Trophoblast cell (in vitro differentiated cells and primary cell): ENCODE results near the gene IDS. TPM values are rescaled to one million over a fixed set of nuclear protein-coding genes. Genes with fewer than 3 reads are reported as not detected.
"Not testable (repeated sequence)": the region's sequence is repeated elsewhere in the genome, so short reads cannot be mapped to it uniquely, and the experiment has no call there.

ENCODE experiments used
- DNase-seq, 2 donors: peaks; one replicate each; pipeline ENCODE4 v3.0.0-alpha.2; 2016
- H2AFZ ChIP-seq: 2 replicates; pipeline ENCODE4 v1.6.1; 2013; ENCODE audit warnings: low read length, moderate library complexity, mild to moderate bottlenecking; ENCODE audit not compliant: insufficient read depth, poor library complexity
- H2AK5ac ChIP-seq: 2 replicates; pipeline ENCODE4 v1.6.1; 2013; ENCODE audit warnings: mild to moderate bottlenecking, low read length
- H2BK120ac ChIP-seq: 2 replicates; pipeline ENCODE4 v1.6.1; 2013; ENCODE audit warnings: low read length, mild to moderate bottlenecking, moderate library complexity; ENCODE audit not compliant: insufficient read depth, poor library complexity
- H2BK12ac ChIP-seq: 2 replicates; pipeline ENCODE4 v1.6.1; 2013; ENCODE audit warnings: mild to moderate bottlenecking, low read length, moderate library complexity
- H2BK5ac ChIP-seq: 2 replicates; pipeline ENCODE4 v1.6.1; 2013; ENCODE audit warnings: low read length, low read depth, moderate library complexity, mild to moderate bottlenecking; ENCODE audit not compliant: poor library complexity
- H3K14ac ChIP-seq: 2 replicates; pipeline ENCODE4 v1.6.1; 2013; ENCODE audit warnings: mild to moderate bottlenecking, low read length
- H3K18ac ChIP-seq: 2 replicates; pipeline ENCODE4 v1.6.1; 2013; ENCODE audit warnings: mild to moderate bottlenecking, low read length
- H3K23ac ChIP-seq: 2 replicates; pipeline ENCODE4 v1.6.1; 2013; ENCODE audit warnings: low read length
- H3K27ac ChIP-seq: 2 replicates; pipeline ENCODE4 v1.5.1; 2013; ENCODE audit warnings: low read depth, mild to moderate bottlenecking, inconsistent platforms, low read length, moderate library complexity
- H3K27me3 ChIP-seq: 2 replicates; pipeline ENCODE4 v1.6.1; 2013; ENCODE audit warnings: inconsistent platforms, mild to moderate bottlenecking, low read length, moderate library complexity; ENCODE audit not compliant: insufficient read depth
- H3K36me3 ChIP-seq, 2 experiments: 1 replicate in 1 of 2; 2 replicates in 1 of 2; pipeline ENCODE4 v1.6.1; 2013; ENCODE audit warnings: low read length in 2 of 2, mild to moderate bottlenecking in 2 of 2, moderate library complexity in 1 of 2; ENCODE audit not compliant: insufficient read depth in 2 of 2, control insufficient read depth in 1 of 2
- H3K4ac ChIP-seq: 2 replicates; pipeline ENCODE4 v1.6.1; 2013; ENCODE audit warnings: low read depth, mild to moderate bottlenecking, low read length, moderate library complexity
- H3K4me1 ChIP-seq, 2 experiments: 1 replicate in 1 of 2; 2 replicates in 1 of 2; pipeline ENCODE4 v1.6.1; 2013; ENCODE audit warnings: low read length in 2 of 2, mild to moderate bottlenecking in 2 of 2, moderate library complexity in 1 of 2; ENCODE audit not compliant: insufficient read depth in 2 of 2, control insufficient read depth in 1 of 2
- H3K4me2 ChIP-seq: 2 replicates; pipeline ENCODE4 v1.6.1; 2013; ENCODE audit warnings: inconsistent platforms, mild to moderate bottlenecking, low read length, moderate library complexity
- H3K4me3 ChIP-seq: 2 replicates; pipeline ENCODE4 v1.5.1; 2013; ENCODE audit warnings: mild to moderate bottlenecking, low read depth, low read length, inconsistent platforms
- H3K79me1 ChIP-seq: one replicate; pipeline ENCODE4 v1.6.1; 2013; ENCODE audit warnings: low read length
- H3K79me2 ChIP-seq: 2 replicates; pipeline ENCODE4 v1.6.1; 2013; ENCODE audit warnings: low read length, mild to moderate bottlenecking; ENCODE audit not compliant: control insufficient read depth, insufficient read depth, poor library complexity
- H3K9ac ChIP-seq: 2 replicates; pipeline ENCODE4 v1.6.1; 2013; ENCODE audit warnings: mild to moderate bottlenecking, low read length
- H3K9me3 ChIP-seq: 2 replicates; pipeline ENCODE4 v1.6.1; 2013; ENCODE audit warnings: low read depth, mild to moderate bottlenecking, control low read depth, inconsistent platforms, low read length; ENCODE audit not compliant: insufficient read depth
- H4K12ac ChIP-seq: 2 replicates; pipeline ENCODE4 v1.6.1; 2013; ENCODE audit warnings: low read depth, mild to moderate bottlenecking, low read length, moderate library complexity
- H4K8ac ChIP-seq: 2 replicates; pipeline ENCODE4 v1.6.1; 2013; ENCODE audit warnings: low read depth, mild to moderate bottlenecking, low read length, moderate library complexity
- H4K91ac ChIP-seq: one replicate; pipeline ENCODE4 v1.6.1; 2013; ENCODE audit warnings: low read depth, mild to moderate bottlenecking, low read length, moderate library complexity
- WGBS: extraction: QIAGEN DNeasy Blood & Tissue Kit; methylation state at CpG from one replicate; pipeline ENCODE4 v1.1.7; 2013; ENCODE audit warnings: missing lambda C conversion rate; ENCODE audit not compliant: insufficient read length, insufficient coverage; ENCODE audit errors: extremely low coverage; 5-methylcytosine and 5-hydroxymethylcytosine counted together
- polyA plus RNA-seq: library from polyadenylated mRNA; stranded (reverse); fragments of 200-250 nt; gene quantifications from 2 replicates; pipeline ENCODE4 v1.2.3, GENCODE V29; 2013

Gene IDS, protein sequence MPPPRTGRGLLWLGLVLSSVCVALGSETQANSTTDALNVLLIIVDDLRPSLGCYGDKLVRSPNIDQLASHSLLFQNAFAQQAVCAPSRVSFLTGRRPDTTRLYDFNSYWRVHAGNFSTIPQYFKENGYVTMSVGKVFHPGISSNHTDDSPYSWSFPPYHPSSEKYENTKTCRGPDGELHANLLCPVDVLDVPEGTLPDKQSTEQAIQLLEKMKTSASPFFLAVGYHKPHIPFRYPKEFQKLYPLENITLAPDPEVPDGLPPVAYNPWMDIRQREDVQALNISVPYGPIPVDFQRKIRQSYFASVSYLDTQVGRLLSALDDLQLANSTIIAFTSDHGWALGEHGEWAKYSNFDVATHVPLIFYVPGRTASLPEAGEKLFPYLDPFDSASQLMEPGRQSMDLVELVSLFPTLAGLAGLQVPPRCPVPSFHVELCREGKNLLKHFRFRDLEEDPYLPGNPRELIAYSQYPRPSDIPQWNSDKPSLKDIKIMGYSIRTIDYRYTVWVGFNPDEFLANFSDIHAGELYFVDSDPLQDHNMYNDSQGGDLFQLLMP
- polyA plus RNA-seq = 72.3 and 73.8 TPM in 2 replicates

DNA sequence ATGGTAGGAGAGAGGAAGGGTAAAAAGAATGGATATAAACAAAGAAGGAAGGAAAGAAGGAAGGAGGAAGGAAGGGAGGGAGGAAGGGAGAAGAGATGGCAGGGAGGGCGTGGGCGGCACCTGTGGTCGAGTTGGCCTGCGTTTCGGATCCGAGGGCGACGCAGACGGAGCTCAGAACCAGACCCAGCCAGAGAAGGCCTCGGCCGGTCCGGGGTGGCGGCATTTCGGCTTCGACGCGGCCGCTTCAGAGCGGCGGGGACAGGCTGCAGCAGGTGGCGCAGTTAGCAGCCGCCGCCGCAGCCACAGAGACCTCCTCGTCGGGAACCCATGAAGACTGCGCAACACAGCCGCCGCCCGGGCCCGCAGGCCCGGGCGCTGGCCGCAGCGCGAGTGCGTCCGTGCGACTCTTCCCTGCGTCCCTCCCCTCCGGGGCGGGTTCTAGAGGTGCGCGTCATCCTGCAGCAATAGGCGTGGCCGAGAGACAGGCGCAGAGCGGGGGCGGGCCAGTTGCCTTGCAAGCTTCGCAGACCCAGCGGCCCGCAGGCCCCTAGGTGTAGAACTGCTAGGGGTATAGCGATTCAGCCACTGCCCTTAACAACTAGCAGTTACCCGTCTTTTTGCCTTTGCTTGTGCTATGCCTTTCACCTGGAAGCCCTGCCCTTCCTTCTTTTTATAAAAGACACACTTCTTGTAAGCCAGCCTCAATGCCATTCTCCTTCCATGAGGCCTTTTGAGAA lies at the start of gene IDS:
IDS (minus strand) TSS at position 392 of the 737 bp plus-strand sequence; CDS start at position 223, 169 bp downstream.
- Histone ChIP-seq H3K23ac (no peak within 1 kb of the TSS), H2BK120ac (peak within 1 kb of the TSS; percentile 94), H3K4me3 (peak within 1 kb of the TSS; percentile 82), H3K4ac (peak within 1 kb of the TSS; percentile 76), H4K12ac (peak within 1 kb of the TSS; percentile 27), H3K27ac (peak within 1 kb of the TSS; percentile 78), H3K79me1 (peaks cover 3% of the 10 kb centered on the region), H3K4me1 (peaks cover 9 to 14% of the 10 kb centered on the region in 2 experiments), H3K27me3 (no peaks in the 10 kb centered on the region), H3K36me3 (peaks cover 15% of the 10 kb centered on the region in 2 experiments), H4K8ac (peak within 1 kb of the TSS; percentile 57), H3K9me3 (no peaks in the 10 kb centered on the region), H4K91ac (peak within 1 kb of the TSS; percentile 77), H2AK5ac (peak within 1 kb of the TSS; percentile 52), H2AFZ (peak within 1 kb of the TSS; percentile 74), H2BK5ac (peak within 1 kb of the TSS; percentile 39), H3K9ac (peak within 1 kb of the TSS; percentile 73), H3K4me2 (peak within 1 kb of the TSS; percentile 75), H3K18ac (peak within 1 kb of the TSS; percentile 84), H3K14ac (peak within 1 kb of the TSS; percentile 89), H3K79me2 (peaks cover 2% of the 10 kb centered on the region), H2BK12ac (peak within 1 kb of the TSS; percentile 68)
- WGBS = no CpG with 5 or more reads among the region's 54 CpGs
- DNase-seq = peak; percentile 94 to 95

DNA sequence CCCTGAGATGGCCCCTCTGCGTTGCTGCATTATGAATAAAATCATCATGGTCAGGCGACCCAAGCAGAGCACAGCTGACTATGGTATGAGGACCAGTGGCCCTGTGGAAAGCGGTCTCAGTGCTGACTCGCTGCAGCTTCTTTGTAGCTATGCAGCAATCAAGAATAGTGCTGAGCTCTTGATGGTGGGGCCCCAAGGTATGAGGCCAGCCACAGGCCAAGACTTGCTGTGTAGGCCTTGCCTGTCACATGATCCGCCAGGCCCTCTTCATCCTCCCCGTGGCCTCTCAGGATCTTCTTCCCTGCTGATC lies 46.8 kb upstream of the IDS start:
- H3K18ac ChIP-seq = not testable (repeated sequence)

DNA sequence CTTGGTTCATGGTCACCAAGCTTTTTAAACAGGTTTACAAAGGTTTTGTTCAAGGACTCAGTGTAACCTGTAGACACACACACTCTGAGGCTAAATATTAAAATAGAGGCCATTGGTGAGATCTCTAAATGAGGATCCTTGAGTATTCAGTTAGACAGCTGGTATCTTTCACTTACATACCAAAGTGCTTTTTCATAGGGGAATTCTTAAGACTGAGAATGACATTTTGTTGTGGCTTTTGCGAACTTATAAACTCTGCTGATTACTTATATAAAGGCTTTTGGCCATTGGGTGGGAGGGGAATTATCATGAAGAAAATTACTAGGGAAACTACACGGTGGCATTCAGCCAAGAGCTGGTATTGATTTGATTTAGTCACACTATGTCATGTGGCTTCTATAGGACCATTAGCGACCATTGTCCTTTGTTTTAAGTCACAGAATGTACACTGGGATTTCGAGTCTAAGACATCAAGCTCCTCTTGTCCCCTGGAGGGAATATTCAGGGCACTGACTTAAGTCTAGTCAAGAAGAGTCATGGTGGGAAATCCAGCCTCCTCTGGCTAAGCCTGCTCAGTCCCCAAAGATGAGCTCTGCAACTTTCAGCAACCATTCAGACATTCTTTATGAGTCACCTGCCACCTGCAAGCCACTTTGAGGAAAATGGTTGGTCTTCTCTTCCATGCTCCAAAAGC lies 46.3 kb upstream of the IDS start:
- H3K4me2 ChIP-seq, H3K27ac ChIP-seq, H3K4me3 ChIP-seq, H4K8ac ChIP-seq, H3K79me2 ChIP-seq, H3K4ac ChIP-seq, H3K9ac ChIP-seq, H3K27me3 ChIP-seq, DNase-seq, H2BK5ac ChIP-seq, H2AFZ ChIP-seq, H2AK5ac ChIP-seq, H4K12ac ChIP-seq, H3K4me1 ChIP-seq, H2BK120ac ChIP-seq, H3K18ac ChIP-seq, H4K91ac ChIP-seq, H3K14ac ChIP-seq, H3K9me3 ChIP-seq, H3K79me1 ChIP-seq, H3K23ac ChIP-seq, H3K36me3 ChIP-seq, H2BK12ac ChIP-seq: not testable (repeated sequence)
- no CpG with 5 or more reads among the region's 4 CpGs for WGBS

More for the DNA sequence above, 46.8 kb upstream of the IDS start:
- H2AK5ac ChIP-seq, H3K9me3 ChIP-seq, H4K8ac ChIP-seq, H3K23ac ChIP-seq, H3K79me2 ChIP-seq, H3K14ac ChIP-seq, DNase-seq, H3K79me1 ChIP-seq, H4K12ac ChIP-seq, H3K9ac ChIP-seq, H2BK12ac ChIP-seq, H2BK120ac ChIP-seq, H3K4me2 ChIP-seq, H2BK5ac ChIP-seq, H3K27ac ChIP-seq, H3K4ac ChIP-seq, H3K36me3 ChIP-seq, H3K4me3 ChIP-seq, H4K91ac ChIP-seq, H3K27me3 ChIP-seq, H2AFZ ChIP-seq, H3K4me1 ChIP-seq: not testable (repeated sequence)
- no CpG with 5 or more reads among the region's 6 CpGs for WGBS

DNA sequence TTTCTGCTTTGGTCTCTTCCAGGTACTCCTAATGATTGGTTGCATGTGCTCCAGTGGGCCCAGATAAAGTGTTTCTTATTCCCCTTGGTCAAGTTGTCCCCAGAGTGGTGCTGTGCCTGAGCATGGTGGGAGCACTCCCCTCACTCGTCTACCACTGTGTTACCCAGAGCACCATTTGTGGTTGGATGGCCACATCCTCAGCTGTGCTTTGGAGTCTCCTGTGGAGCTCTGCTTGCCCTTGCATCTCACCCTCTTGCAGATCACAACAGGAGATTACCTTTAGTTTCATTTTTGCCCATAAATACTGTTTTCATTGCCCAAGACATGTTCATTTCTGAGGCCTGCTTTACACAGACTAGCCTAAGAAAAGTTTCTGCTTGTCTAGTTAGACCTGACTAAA lies 45.3 kb upstream of the IDS start:
- not testable (repeated sequence) for H3K4ac ChIP-seq, H3K36me3 ChIP-seq, H3K23ac ChIP-seq, H3K4me2 ChIP-seq, H3K79me2 ChIP-seq, H3K9me3 ChIP-seq, H3K18ac ChIP-seq, H2AFZ ChIP-seq, H3K9ac ChIP-seq, H3K27me3 ChIP-seq, H4K91ac ChIP-seq, H3K4me1 ChIP-seq, H2BK5ac ChIP-seq, H2BK12ac ChIP-seq, H4K8ac ChIP-seq, H2BK120ac ChIP-seq, H3K79me1 ChIP-seq, H3K14ac ChIP-seq, H3K27ac ChIP-seq, H3K4me3 ChIP-seq, H4K12ac ChIP-seq, H2AK5ac ChIP-seq, DNase-seq
- no CpG with 5 or more reads among the region's 1 CpG for WGBS
